ENCODE measurements around the gene OR4F15. TPM values are rescaled to one million over a fixed set of nuclear protein-coding genes. Genes with fewer than 3 reads are reported as not detected.

OR4F15 gene
- total RNA-seq, 2 experiments from 2014 or later = not detected

DNA sequence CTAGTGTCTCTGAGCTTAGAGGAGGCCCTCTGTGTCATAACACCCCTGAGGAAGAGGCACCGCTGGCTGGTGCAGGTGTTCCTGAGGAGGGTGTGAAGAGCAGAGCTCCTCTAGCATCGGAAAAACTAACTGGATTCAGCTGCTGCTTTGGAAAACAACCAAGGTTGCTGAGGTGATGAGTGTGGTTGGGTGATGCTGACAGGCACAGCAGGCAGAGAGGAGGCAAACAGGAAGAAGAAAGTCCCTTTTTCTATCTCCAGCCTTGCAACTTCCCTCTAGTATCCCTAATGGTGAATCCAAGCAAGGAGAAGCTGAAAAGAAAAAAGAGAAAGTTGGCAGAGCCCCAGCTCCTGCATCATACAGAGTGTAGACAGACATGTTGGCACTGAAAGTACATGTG, 3.8 kb upstream of the OR4F15 start:
- ChIA-PET CTCF (no interaction called here), POLR2A (no interaction called here)
- Histone ChIP-seq H3K36me3 (ENCODE audit: insufficient read depth, low read length) (no peaks in the 10 kb centered on the region), H3K4me3 (ENCODE audit: low read length) (no peak overlapping the region), H3K9me3 (ENCODE audit: control insufficient read depth in 1 of 2, insufficient read depth in 1 of 2, low read length in 2 of 2) (no peaks in the 10 kb centered on the region), H3K27ac (ENCODE audit: low read depth in 1 of 2, low read length in 2 of 2) (no peak overlapping the region), H3K4me1 (ENCODE audit: insufficient read depth, low read length) (no peaks in the 10 kb centered on the region), H3K27me3 (ENCODE audit: control insufficient read depth in 1 of 2, insufficient read depth in 2 of 2, low read length in 2 of 2) (peaks cover 4 to 21% of the 10 kb centered on the region in 2 experiments)
- Mint-ChIP-seq H3K36me3 (ENCODE audit: low read depth) (no peaks in the 10 kb centered on the region), H3K4me3 (no peak overlapping the region), H3K9me3 (no peaks in the 10 kb centered on the region), H3K4me1 (ENCODE audit: low read depth) (no peaks in the 10 kb centered on the region), H3K27me3 (peaks cover 60% of the 10 kb centered on the region), H3K27ac (no peak overlapping the region)
- DNase-seq (no peak), ATAC-seq (ENCODE audit: poor library complexity) (no peak)
- intact Hi-C loops (cut with DNase I, micrococcal nuclease) = no loop called here
- TF ChIP-seq, protein P1, sequence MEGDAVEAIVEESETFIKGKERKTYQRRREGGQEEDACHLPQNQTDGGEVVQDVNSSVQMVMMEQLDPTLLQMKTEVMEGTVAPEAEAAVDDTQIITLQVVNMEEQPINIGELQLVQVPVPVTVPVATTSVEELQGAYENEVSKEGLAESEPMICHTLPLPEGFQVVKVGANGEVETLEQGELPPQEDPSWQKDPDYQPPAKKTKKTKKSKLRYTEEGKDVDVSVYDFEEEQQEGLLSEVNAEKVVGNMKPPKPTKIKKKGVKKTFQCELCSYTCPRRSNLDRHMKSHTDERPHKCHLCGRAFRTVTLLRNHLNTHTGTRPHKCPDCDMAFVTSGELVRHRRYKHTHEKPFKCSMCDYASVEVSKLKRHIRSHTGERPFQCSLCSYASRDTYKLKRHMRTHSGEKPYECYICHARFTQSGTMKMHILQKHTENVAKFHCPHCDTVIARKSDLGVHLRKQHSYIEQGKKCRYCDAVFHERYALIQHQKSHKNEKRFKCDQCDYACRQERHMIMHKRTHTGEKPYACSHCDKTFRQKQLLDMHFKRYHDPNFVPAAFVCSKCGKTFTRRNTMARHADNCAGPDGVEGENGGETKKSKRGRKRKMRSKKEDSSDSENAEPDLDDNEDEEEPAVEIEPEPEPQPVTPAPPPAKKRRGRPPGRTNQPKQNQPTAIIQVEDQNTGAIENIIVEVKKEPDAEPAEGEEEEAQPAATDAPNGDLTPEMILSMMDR (IDR thresholded peaks at IDR 0.05) = no peak

DNA sequence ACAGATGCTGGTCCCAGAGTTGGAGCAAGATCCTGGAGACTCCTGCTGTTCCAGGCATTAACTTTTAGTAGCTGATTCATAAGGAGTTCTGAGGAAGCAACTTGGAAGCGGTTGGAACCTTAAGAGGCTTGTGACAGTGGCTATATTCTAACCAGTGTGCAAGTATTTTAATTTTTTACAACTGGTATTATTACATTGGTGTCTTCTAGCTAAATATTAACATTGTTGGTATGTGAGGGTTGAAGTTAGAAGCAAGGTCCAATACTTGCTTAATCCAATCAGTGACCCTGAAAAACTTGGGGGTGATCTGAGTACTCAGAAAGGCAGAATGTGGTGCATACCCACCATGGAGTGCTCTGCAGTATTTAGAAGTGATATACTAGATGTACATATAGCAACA, 1.5 kb upstream of the OR4F15 start:
- H3K36me3 ChIP-seq (ENCODE audit: insufficient read depth, low read length) = no peaks in the 10 kb centered on the region
- H3K4me3 Mint-ChIP-seq = no peak overlapping the region
- ChIA-PET POLR2A (no interaction called here), CTCF (no interaction called here)
- no peak overlapping the region for H3K4me3 ChIP-seq (ENCODE audit: low read length)
- H3K27me3 ChIP-seq (ENCODE audit: control insufficient read depth in 1 of 2, insufficient read depth in 2 of 2, low read length in 2 of 2) = peaks cover 4 to 21% of the 10 kb centered on the region in 2 experiments
- H3K4me1 Mint-ChIP-seq (ENCODE audit: low read depth) = no peaks in the 10 kb centered on the region
- H3K27ac ChIP-seq (ENCODE audit: low read depth in 1 of 2, low read length in 2 of 2) = no peak overlapping the region
- no peaks in the 10 kb centered on the region for H3K9me3 ChIP-seq (ENCODE audit: control insufficient read depth in 1 of 2, insufficient read depth in 1 of 2, low read length in 2 of 2)
- intact Hi-C loops (cut with DNase I, micrococcal nuclease) = no loop called here
- no peaks in the 10 kb centered on the region for H3K4me1 ChIP-seq (ENCODE audit: insufficient read depth, low read length)
- ATAC-seq (ENCODE audit: poor library complexity) (no peak), DNase-seq (no peak)
- H3K27me3 Mint-ChIP-seq = peaks cover 48% of the 10 kb centered on the region
- no peaks in the 10 kb centered on the region for H3K36me3 Mint-ChIP-seq (ENCODE audit: low read depth)
- TF ChIP-seq, protein P1 (IDR thresholded peaks at IDR 0.05) = no peak
- H3K27ac Mint-ChIP-seq = no peak overlapping the region
- no peaks in the 10 kb centered on the region for H3K9me3 Mint-ChIP-seq

DNA sequence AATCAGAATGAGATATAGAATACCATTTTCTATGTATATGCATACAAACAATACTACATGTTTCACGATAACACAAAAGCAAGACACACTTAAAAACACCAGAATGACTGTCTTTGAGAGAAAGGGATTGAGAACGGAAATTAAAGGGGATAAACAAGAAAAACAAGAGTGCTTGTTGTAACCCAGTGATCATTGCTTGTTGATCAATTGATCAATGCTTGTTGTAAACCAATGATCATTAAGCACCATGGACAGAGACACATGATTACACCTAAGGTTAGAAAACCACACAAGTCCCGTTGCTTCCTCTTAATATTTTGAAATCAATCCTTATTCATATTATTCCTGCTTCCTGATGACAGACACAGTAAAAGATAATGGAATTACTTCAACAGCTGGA, 1.1 kb upstream of the OR4F15 start:
- no peak overlapping the region for H3K27ac ChIP-seq (ENCODE audit: low read depth in 1 of 2, low read length in 2 of 2)
- ChIA-PET POLR2A (no interaction called here), CTCF (no interaction called here)
- ATAC-seq (ENCODE audit: poor library complexity) (no peak), DNase-seq (no peak)
- intact Hi-C loops (cut with DNase I, micrococcal nuclease) = no loop called here
- Mint-ChIP-seq H3K36me3 (ENCODE audit: low read depth) (no peaks in the 10 kb centered on the region), H3K9me3 (no peaks in the 10 kb centered on the region), H3K27ac (no peak overlapping the region), H3K4me1 (ENCODE audit: low read depth) (no peaks in the 10 kb centered on the region), H3K27me3 (peaks cover 47% of the 10 kb centered on the region), H3K4me3 (no peak overlapping the region)
- no peaks in the 10 kb centered on the region for H3K36me3 ChIP-seq (ENCODE audit: insufficient read depth, low read length)
- H3K4me1 ChIP-seq (ENCODE audit: insufficient read depth, low read length) = no peaks in the 10 kb centered on the region
- TF ChIP-seq, protein P1 (IDR thresholded peaks at IDR 0.05) = no peak
- no peaks in the 10 kb centered on the region for H3K9me3 ChIP-seq (ENCODE audit: control insufficient read depth in 1 of 2, insufficient read depth in 1 of 2, low read length in 2 of 2)
- peaks cover 0 to 21% of the 10 kb centered on the region in 2 experiments for H3K27me3 ChIP-seq (ENCODE audit: control insufficient read depth in 1 of 2, insufficient read depth in 2 of 2, low read length in 2 of 2)
- no peak overlapping the region for H3K4me3 ChIP-seq (ENCODE audit: low read length)
